Measurements from ENCODE around the gene FRMD6.

FRMD6 gene

DNA sequence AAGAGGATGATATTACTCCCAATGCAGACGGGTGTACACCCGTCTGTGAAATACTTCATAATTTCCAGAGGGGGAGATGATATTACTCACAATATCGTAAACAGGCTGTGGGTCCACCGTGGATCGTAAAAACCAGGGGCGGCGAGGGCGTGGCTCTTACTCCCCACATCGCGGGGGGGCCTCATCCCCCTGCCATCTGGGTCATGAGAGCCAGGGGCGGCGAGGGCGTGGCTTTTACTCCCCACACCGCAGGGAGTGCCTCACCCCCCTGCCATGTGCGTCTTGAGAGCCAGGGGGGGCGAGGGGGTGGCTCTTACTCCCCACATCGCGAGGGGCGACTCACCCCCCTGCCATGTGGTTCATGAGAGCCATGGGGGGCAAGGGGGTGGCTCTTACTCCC lies 122.5 kb downstream of the FRMD6 start:
- DNase-seq (ENCODE audit: low read depth in 4 of 4, low spot score in 1 of 4) = no peak

DNA sequence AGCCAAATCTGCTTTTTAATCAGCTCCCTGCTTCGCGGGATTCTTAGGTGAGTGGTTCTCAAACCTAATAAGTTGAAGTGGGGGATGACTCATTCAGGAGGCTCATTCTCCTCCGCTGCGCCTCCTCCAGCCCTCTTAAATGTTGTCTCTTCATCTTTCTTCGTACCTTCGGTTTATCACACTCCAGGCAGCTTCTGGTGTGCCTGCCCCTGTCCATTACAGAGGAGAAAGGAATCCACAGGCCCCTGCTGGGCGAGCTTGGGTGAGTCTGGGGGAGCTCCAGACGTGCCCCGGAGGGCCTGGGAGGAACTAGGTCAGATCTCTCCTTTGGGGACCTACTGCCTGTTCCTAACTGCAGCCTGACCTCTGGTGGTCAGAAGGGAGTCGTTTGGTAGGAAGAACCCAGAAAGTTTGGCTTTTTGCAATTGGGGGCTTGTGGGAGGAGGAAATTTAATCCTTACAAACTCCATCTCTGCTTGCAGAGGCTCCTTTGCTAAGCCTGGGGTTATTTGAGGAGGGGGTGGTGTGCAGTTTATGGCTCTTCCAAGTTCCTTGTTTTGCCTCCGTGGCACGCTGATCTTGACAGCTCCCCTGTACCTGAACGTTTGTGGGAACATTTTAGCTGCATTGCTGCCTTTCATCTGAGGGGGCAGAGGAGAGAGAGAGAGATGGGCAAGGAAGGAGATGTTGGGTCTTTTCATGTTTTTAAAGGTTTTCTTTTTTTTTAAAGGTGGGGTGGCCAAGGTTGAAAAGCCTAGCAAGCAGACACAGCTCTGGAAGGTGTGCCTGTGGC lies 124.6 kb downstream of the FRMD6 start:
- DNase-seq (ENCODE audit: low read depth in 4 of 4, low spot score in 1 of 4) = peak in 1 of 4 experiments; percentile 12

DNA sequence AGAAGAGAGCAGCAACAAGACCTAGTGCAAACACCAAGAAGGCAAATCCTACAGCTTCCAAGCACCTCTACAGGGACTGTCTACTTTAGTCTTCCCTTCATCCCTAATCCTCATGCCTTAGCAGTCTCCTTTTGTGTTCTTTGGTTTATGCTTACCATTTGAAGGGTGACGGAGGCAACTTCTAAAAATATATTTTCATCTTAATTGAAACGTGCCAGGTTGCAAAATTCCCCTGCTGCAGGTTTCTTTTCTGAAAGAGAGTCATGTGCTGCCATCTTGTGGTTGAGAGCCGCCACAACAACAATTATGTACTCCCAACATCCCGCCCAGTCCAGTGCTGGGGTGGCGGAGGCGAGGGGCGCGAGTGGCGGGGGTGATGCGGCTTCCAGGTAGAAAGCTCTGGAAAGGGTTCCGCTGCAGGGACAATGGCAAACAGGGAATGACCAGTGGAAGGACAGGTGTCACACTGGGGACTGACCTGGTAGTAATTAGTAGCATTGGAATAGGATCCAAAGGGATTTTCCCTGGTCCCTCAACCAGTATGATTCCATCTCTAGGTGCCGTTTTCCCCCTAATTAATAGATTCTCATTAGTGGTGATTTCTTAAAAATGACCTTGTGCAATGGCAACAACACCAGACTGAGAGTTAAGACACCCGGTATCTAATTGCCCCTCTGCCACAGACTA lies 128.4 kb downstream of the FRMD6 start:
- DNase-seq (ENCODE audit: low read depth in 4 of 4, low spot score in 1 of 4) = peak; percentile 52 to 58 (median 56)
